Mesothelial cell of epicardium (in vitro differentiated cells): ENCODE data around the gene CKB. TPM values are rescaled to one million over a fixed set of nuclear protein-coding genes. Genes with fewer than 3 reads are reported as not detected.

Experiments used
- DNase-seq, 2 experiments: peaks; one replicate each; pipeline ENCODE4 v3.0.0; 2021; ENCODE audit warnings: low spot score in 2 of 2; ENCODE audit not compliant: unreplicated experiment in 2 of 2
- H3K27ac Mint-ChIP-seq: 2 replicates; pipeline ENCODE4 v1.8.0; 2021; ENCODE audit warnings: mixed read lengths
- H3K27me3 Mint-ChIP-seq: 2 replicates; pipeline ENCODE4 v1.8.0; 2021; ENCODE audit warnings: low read depth, mixed read lengths
- H3K36me3 Mint-ChIP-seq: 2 replicates; pipeline ENCODE4 v1.8.0; 2021; ENCODE audit warnings: mixed read lengths
- H3K4me1 Mint-ChIP-seq: 2 replicates; pipeline ENCODE4 v1.8.0; 2021; ENCODE audit warnings: mixed read lengths
- H3K4me3 Mint-ChIP-seq: 2 replicates; pipeline ENCODE4 v1.8.0; 2021; ENCODE audit warnings: mild to moderate bottlenecking, moderate library complexity, mixed read lengths
- H3K9me3 Mint-ChIP-seq: 2 replicates; pipeline ENCODE4 v1.8.0; 2021; ENCODE audit warnings: mixed read lengths
- total RNA-seq: library from RNA; stranded (reverse); gene quantifications from 3 replicates; pipeline ENCODE4 v1.2.1, GENCODE V29; 2021
- TF ChIP-seq, protein P1 (sequence below): fragments of 200-600 bp; sonication (generic); IDR thresholded peaks from one replicate; pipeline ENCODE4 v1.5.0; 2021; ENCODE audit warnings: antibody characterized with exemption; ENCODE audit not compliant: unreplicated experiment

CKB gene
- total RNA-seq, 1 donor from 2014 or later, result 50.6 TPM

DNA sequence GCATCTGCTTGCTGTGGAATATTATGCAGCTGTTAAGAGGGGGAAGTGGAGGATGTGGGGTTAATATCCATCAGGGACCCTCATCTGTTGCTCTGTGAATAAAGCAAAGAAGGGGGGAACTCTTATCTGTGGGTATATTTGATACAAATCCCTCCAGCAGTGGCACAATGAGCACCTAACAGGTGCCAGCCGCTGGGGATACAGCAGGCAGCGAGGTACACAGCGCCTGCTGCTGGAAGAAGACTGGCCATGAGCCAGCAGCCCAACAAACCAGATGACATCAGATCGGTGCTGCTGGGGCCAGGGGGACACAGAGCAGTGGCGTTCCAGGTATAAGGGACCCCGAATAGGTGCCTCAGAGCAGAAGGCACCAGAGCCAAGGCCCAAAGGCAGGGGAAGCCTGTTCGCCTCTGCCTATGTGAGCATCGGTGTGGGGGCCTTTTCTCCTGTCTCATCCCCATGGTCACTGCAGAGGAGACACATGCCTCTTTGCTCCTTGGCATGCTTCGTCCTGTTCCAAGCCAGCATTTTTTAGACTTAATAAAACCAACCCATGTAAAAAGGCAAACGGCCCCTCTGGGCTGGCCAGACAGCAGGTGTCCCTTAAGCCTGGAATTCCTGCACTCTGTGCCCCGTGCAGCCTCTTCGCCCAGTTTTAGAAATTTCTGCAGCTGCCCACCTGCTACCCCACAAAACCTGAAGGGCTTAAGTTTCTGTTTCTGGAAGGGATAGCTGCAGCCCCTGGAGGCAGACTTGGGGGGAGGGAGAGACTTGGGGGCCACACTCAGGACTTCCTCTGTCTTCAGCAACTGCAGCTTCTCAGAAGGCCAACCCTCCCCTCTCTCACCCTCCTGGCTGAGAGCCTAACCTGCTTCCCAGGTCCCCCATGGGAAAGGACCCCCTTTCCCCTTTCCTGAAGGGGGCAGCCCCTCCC, 1.6 kb upstream of the CKB start:
- TF ChIP-seq, protein P1, sequence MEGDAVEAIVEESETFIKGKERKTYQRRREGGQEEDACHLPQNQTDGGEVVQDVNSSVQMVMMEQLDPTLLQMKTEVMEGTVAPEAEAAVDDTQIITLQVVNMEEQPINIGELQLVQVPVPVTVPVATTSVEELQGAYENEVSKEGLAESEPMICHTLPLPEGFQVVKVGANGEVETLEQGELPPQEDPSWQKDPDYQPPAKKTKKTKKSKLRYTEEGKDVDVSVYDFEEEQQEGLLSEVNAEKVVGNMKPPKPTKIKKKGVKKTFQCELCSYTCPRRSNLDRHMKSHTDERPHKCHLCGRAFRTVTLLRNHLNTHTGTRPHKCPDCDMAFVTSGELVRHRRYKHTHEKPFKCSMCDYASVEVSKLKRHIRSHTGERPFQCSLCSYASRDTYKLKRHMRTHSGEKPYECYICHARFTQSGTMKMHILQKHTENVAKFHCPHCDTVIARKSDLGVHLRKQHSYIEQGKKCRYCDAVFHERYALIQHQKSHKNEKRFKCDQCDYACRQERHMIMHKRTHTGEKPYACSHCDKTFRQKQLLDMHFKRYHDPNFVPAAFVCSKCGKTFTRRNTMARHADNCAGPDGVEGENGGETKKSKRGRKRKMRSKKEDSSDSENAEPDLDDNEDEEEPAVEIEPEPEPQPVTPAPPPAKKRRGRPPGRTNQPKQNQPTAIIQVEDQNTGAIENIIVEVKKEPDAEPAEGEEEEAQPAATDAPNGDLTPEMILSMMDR, result no peak
- Mint-ChIP-seq H3K4me3 (no peak overlapping the region), H3K9me3 (no peaks in the 10 kb centered on the region), H3K27ac (no peak overlapping the region), H3K36me3 (no peaks in the 10 kb centered on the region), H3K27me3 (peaks cover 44% of the 10 kb centered on the region), H3K4me1 (peaks cover 41% of the 10 kb centered on the region)
- no peak for DNase-seq

GRCh38 chr14:103523575-103523954, 935 bp upstream of the CKB start:
- peaks cover 42% of the 10 kb centered on the region for H3K4me1 Mint-ChIP-seq
- H3K27me3 Mint-ChIP-seq, result peaks cover 44% of the 10 kb centered on the region
- H3K9me3 Mint-ChIP-seq, result no peaks in the 10 kb centered on the region
- TF ChIP-seq, protein P1, result no peak
- peak overlapping the region; percentile 54 for H3K4me3 Mint-ChIP-seq
- DNase-seq, result no peak
- H3K27ac Mint-ChIP-seq, result no peak overlapping the region
- H3K36me3 Mint-ChIP-seq, result no peaks in the 10 kb centered on the region

DNA sequence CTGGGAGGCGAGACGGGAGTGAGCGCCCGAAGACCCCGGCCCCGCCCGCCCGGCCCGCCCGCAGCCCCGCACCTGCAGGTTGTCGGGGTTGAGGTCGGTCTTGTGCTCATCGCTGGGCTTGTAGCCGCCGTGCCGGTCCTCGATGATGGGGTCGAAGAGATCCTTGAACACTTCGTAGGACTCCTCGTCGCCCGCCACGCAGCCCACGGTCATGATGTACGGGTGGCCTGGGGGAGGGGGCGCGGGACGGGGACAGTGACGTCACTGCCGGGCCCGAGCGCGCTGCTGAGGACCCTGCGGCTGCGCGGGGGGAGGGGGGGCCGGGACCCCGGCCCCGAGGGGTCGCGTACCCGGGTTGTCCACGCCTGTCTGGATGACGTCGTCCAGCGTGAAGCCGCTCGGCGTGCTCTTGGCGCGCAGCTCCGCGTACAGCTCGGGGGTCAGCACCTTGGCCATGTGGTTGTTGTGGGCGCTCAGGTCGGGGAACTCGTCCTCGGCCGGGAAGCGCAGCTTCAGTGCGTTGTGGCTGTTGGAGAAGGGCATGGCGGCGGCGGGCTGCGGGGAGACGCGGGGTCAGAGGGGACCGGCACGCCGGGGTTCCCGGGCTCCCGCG, 573 bp downstream of the CKB start:
- no peak for DNase-seq
- peaks cover 35% of the 10 kb centered on the region for H3K4me1 Mint-ChIP-seq
- TF ChIP-seq, protein P1, result no peak
- H3K9me3 Mint-ChIP-seq, result no peaks in the 10 kb centered on the region
- no peak overlapping the region for H3K27ac Mint-ChIP-seq
- peaks cover 44% of the 10 kb centered on the region for H3K27me3 Mint-ChIP-seq
- no peaks in the 10 kb centered on the region for H3K36me3 Mint-ChIP-seq
- peak overlapping the region; percentile 51 for H3K4me3 Mint-ChIP-seq

- no peaks in the 10 kb centered on the region for H3K36me3 Mint-ChIP-seq
- H3K9me3 Mint-ChIP-seq, result no peaks in the 10 kb centered on the region
- H3K4me1 Mint-ChIP-seq, result peaks cover 37% of the 10 kb centered on the region
- TF ChIP-seq, protein P1, result no peak
- H3K4me3 Mint-ChIP-seq, result peak overlapping the region; percentile 62
- no peak for DNase-seq
- H3K27ac Mint-ChIP-seq, result no peak overlapping the region
- H3K27me3 Mint-ChIP-seq, result peaks cover 44% of the 10 kb centered on the region
These were observed 1.1 kb downstream of the CKB start for GRCh38 chr14:103521438-103521950.

DNA sequence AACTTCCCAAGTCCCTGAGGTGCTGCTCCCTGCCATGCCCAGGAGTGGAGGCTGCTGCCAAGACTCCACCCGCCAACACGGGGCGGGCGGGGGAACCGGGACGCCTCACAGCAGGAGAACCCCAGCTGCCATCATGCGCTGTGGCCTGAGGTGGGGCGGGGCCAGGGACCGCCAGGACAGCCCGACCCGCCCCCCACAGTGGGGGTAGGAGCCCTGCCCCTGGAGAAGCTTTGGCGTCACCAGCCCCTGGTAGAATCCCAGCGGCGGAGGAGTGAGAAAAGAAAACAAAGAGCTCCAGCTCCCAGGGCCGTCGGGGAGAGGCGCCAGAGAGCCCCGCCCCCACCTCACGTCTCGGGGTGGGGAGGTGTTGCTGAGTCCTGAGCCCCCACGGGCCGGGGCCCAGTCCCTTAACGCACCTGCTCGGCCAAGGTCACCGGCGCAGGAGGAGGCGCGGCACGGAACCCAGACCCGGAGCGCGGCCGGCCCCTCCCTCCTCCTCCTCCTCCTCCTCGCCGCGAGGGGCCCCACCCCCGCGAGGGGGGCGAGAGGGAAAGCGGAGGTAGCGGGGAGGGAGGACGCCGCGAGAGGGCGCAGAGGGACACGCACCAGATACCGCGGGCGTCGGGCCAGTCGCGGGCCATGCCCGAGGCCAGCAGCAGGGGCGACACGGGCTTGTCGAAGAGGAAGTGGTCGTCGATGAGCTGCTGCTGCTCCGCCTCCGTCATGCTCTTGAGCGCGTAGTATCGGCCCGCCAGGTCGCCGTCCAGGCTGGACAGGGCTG, 1.8 kb downstream of the CKB start:
- DNase-seq, result peak; percentile 62 to 78
- Mint-ChIP-seq H3K27ac (no peak overlapping the region), H3K4me3 (peak overlapping the region; percentile 62)

More for the DNA sequence above, 1.8 kb downstream of the CKB start:
- TF ChIP-seq, protein P1, result peak; percentile 42
- Mint-ChIP-seq H3K27me3 (peaks cover 41% of the 10 kb centered on the region), H3K9me3 (no peaks in the 10 kb centered on the region), H3K4me1 (peaks cover 35% of the 10 kb centered on the region), H3K36me3 (no peaks in the 10 kb centered on the region)
